Neutrophil (primary cell): Measurements from ENCODE around the gene JRKL.

Experiments used
- H3K27ac ChIP-seq: fragments of 200-600 bp; sonication (generic); 2 replicates; pipeline ENCODE4 v1.5.1; 2016; ENCODE audit warnings: mild to moderate bottlenecking, moderate library complexity
- H3K27me3 ChIP-seq: fragments of 200-600 bp; sonication (generic); 2 replicates; pipeline ENCODE4 v1.6.0; 2016; ENCODE audit warnings: mild to moderate bottlenecking
- H3K36me3 ChIP-seq: fragments of 200-600 bp; sonication (generic); 2 replicates; pipeline ENCODE4 v1.5.1; 2017
- H3K4me1 ChIP-seq, 2 experiments: fragments of 200-600 bp in 1 of 2; sonication (generic) in 1 of 2; 1 replicate in 1 of 2; 2 replicates in 1 of 2; pipeline versions ENCODE4 v1.5.1 to v1.6.1; 2013 to 2016; ENCODE audit warnings: low read depth in 1 of 2, low read length in 1 of 2, mild to moderate bottlenecking in 1 of 2, moderate library complexity in 1 of 2; ENCODE audit not compliant: control insufficient read depth in 1 of 2, insufficient read depth in 1 of 2
- H3K4me3 ChIP-seq, 2 experiments: fragments of 200-600 bp in 1 of 2; sonication (generic) in 1 of 2; 1 replicate in 1 of 2; 2 replicates in 1 of 2; pipeline ENCODE4 v1.5.1; 2013 to 2016; ENCODE audit warnings: low read depth in 1 of 2, low read length in 1 of 2, mild to moderate bottlenecking in 1 of 2, moderate library complexity in 1 of 2
- H3K9me3 ChIP-seq: fragments of 200-600 bp; sonication (generic); 2 replicates; pipeline ENCODE4 v1.5.1; 2016
- TF ChIP-seq, protein P1 (sequence below): fragments of 200-600 bp; sonication (generic); IDR thresholded peaks from 2 replicates; pipeline ENCODE4 v1.5.1; 2016; ENCODE audit warnings: antibody characterized with exemption

JRKL gene

DNA sequence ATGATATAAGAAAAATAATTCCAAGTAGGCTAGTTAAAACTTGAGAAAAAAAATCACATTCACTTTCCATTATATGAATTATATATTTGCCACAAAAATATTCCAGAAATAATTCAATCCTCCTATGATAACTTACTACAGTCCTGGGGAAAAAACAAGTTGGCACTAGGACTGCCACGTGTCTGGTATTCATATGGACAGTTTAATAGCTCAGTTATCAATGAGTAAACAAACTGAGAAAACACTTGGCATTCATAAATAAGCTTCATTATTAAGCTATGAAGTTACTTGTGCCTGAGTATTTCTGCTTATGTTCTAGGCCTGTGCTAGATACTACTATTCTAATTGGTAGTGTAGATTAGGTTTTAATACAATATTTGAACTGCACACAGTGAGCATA is 24.3 kb upstream of the JRKL start:
- Histone ChIP-seq H3K27ac (no peak overlapping the region), H3K9me3 (no peaks in the 10 kb centered on the region), H3K27me3 (no peaks in the 10 kb centered on the region), H3K4me1 (no peaks in the 10 kb centered on the region), H3K4me3 (no peak overlapping the region), H3K36me3 (peaks cover 50% of the 10 kb centered on the region)
- TF ChIP-seq, protein P1, sequence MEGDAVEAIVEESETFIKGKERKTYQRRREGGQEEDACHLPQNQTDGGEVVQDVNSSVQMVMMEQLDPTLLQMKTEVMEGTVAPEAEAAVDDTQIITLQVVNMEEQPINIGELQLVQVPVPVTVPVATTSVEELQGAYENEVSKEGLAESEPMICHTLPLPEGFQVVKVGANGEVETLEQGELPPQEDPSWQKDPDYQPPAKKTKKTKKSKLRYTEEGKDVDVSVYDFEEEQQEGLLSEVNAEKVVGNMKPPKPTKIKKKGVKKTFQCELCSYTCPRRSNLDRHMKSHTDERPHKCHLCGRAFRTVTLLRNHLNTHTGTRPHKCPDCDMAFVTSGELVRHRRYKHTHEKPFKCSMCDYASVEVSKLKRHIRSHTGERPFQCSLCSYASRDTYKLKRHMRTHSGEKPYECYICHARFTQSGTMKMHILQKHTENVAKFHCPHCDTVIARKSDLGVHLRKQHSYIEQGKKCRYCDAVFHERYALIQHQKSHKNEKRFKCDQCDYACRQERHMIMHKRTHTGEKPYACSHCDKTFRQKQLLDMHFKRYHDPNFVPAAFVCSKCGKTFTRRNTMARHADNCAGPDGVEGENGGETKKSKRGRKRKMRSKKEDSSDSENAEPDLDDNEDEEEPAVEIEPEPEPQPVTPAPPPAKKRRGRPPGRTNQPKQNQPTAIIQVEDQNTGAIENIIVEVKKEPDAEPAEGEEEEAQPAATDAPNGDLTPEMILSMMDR: no peak

DNA sequence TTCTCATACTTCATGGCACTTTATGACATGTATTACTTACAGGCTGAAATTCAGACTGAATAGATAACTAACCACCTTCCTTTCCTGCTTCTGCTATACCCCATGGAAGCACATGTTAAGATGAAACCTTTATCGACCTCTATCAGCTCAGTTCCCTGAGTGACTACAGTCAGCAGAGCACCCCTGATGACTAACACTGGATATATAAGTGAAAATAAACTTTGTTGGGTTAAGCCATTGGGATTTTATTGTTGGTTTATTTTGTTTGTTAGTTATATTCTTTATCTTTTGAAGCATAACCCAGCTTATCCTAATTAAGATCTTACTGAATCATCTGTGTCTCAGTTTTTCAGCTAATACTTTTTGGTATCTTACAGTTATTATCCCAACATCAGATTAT is 23.8 kb upstream of the JRKL start:
- no peaks in the 10 kb centered on the region for H3K9me3 ChIP-seq
- no peak overlapping the region for H3K4me3 ChIP-seq
- no peak overlapping the region for H3K27ac ChIP-seq
- TF ChIP-seq, protein P1: no peak
- no peaks in the 10 kb centered on the region for H3K27me3 ChIP-seq
- H3K4me1 ChIP-seq: no peaks in the 10 kb centered on the region
- peaks cover 55% of the 10 kb centered on the region for H3K36me3 ChIP-seq

DNA sequence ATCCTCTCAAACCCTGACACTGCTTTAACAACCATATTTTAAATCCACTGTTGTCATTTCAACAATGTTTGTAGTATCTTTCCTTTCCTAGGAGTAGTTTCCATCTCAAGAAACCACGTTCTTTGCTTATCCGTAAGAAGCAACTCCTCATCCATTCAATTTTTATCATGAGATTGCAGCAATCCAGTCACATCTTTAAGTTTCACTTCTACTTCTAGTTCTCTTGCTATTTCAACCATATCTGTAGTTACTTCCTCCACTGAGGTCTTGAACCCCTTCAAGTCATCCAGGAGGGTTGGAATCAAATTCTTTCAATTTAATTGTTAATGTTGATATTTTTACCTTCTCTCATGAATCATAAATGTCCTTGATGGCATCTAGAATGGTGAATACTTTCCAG is 22.5 kb upstream of the JRKL start:
- Histone ChIP-seq H3K4me3 (no peak overlapping the region), H3K36me3 (peaks cover 61% of the 10 kb centered on the region), H3K4me1 (no peaks in the 10 kb centered on the region), H3K9me3 (no peaks in the 10 kb centered on the region), H3K27me3 (no peaks in the 10 kb centered on the region), H3K27ac (no peak overlapping the region)
- TF ChIP-seq, protein P1: no peak

DNA sequence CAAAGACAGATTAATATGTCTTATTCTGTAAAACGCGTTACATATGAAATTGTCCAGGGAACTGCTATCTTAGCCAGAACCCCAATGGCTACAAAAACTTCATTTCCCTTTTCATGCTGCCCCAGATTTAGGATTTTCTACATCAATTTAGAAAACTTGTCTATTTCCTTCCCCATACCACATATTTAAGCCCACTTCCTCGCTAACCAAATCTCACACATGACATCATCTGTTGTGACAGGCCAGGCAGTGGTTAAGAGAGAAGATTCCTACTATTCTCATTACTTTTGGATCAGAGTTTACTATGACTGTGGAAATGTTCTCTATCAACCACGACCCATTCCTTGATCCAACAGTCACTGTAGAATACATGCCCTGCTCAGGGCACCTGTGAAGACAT is 16.0 kb upstream of the JRKL start:
- no peak overlapping the region for H3K27ac ChIP-seq
- no peaks in the 10 kb centered on the region for H3K27me3 ChIP-seq
- no peaks in the 10 kb centered on the region for H3K4me1 ChIP-seq
- H3K9me3 ChIP-seq: no peaks in the 10 kb centered on the region
- H3K36me3 ChIP-seq: peaks cover 41% of the 10 kb centered on the region
- TF ChIP-seq, protein P1: no peak
- no peak overlapping the region for H3K4me3 ChIP-seq

DNA sequence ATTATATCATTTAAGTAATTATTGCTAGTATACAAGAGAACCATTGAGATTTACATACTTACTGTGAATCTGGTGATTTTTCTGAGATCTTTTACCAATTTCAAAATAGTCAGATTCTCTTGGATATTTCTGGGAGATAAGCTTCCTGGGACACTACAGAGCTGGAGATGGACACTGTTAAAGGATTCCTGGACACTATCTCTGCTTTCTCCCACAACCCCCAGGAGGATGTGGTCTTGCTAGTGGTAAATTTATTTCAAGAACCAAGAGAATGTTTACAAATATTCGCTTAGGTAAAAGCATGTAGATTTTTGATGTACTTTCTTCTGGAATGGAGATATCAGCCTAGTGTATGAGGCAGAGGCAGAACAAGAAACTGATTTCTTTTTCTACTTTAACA is 13.0 kb upstream of the JRKL start:
- Histone ChIP-seq H3K27ac (no peak overlapping the region), H3K9me3 (no peaks in the 10 kb centered on the region), H3K4me1 (no peaks in the 10 kb centered on the region), H3K4me3 (no peak overlapping the region), H3K27me3 (no peaks in the 10 kb centered on the region), H3K36me3 (peaks cover 30% of the 10 kb centered on the region)
- TF ChIP-seq, protein P1: no peak

DNA sequence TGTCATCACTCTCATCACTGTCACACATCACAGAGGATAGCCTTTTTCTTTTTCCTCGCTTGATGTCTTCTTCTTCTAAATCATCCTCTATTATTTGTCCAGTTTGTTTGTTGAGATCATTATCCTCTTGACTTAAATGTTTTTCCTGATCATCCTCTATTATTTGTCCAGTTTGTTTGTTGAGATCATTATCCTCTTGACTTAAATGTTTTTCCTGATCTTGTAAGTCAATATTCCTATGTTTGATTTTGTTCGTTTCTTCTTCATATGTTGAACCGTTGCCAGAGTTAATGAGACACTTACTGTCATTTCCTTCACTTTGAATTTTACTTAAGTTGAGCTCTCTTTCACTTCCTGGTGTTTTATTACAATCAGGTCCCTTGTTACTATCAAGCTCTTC is 5.7 kb upstream of the JRKL start:
- no peak overlapping the region for H3K27ac ChIP-seq
- H3K9me3 ChIP-seq: no peaks in the 10 kb centered on the region
- no peaks in the 10 kb centered on the region for H3K27me3 ChIP-seq
- TF ChIP-seq, protein P1: no peak
- H3K4me3 ChIP-seq: no peak overlapping the region
- H3K36me3 ChIP-seq: peaks cover 31% of the 10 kb centered on the region
- H3K4me1 ChIP-seq: peaks cover 7 to 8% of the 10 kb centered on the region in 2 experiments
